ENCODE results near the gene ST3GAL2.
"Not testable (repeated sequence)": the region's sequence is repeated elsewhere in the genome, so short reads cannot be mapped to it uniquely, and the experiment has no call there.

DNA sequence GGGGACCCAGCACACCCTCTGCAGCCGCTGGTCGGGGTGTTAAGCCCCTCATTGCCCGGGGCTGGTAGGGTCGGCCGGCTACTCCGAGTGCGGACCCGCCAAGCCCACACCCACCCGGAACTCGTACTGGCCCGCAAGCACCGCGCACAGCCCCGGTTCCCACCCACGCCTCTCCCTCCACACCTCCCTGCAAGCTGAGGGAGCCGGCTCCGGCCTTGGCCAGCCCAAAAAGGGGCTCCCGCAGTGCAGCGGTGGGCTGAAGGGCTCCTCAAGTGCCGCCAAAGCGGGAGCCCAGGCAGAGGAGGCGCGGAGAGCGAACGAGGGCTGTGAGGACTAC lies 12.1 kb upstream of the ST3GAL2 start:
- TF ChIP-seq, protein P1, sequence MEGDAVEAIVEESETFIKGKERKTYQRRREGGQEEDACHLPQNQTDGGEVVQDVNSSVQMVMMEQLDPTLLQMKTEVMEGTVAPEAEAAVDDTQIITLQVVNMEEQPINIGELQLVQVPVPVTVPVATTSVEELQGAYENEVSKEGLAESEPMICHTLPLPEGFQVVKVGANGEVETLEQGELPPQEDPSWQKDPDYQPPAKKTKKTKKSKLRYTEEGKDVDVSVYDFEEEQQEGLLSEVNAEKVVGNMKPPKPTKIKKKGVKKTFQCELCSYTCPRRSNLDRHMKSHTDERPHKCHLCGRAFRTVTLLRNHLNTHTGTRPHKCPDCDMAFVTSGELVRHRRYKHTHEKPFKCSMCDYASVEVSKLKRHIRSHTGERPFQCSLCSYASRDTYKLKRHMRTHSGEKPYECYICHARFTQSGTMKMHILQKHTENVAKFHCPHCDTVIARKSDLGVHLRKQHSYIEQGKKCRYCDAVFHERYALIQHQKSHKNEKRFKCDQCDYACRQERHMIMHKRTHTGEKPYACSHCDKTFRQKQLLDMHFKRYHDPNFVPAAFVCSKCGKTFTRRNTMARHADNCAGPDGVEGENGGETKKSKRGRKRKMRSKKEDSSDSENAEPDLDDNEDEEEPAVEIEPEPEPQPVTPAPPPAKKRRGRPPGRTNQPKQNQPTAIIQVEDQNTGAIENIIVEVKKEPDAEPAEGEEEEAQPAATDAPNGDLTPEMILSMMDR (IDR thresholded peaks at IDR 0.05): not testable (repeated sequence)
- not testable (repeated sequence) for TF ChIP-seq POLR2A (IDR thresholded peaks at IDR 0.05)
